ENCODE measurements around the gene CHD3. TPM values are rescaled to one million over a fixed set of nuclear protein-coding genes. Genes with fewer than 3 reads are reported as not detected.

The CHD3 gene
- total and polyA plus RNA-seq, 2 donors from 2014 or later = 41.5 to 94.6 TPM

DNA sequence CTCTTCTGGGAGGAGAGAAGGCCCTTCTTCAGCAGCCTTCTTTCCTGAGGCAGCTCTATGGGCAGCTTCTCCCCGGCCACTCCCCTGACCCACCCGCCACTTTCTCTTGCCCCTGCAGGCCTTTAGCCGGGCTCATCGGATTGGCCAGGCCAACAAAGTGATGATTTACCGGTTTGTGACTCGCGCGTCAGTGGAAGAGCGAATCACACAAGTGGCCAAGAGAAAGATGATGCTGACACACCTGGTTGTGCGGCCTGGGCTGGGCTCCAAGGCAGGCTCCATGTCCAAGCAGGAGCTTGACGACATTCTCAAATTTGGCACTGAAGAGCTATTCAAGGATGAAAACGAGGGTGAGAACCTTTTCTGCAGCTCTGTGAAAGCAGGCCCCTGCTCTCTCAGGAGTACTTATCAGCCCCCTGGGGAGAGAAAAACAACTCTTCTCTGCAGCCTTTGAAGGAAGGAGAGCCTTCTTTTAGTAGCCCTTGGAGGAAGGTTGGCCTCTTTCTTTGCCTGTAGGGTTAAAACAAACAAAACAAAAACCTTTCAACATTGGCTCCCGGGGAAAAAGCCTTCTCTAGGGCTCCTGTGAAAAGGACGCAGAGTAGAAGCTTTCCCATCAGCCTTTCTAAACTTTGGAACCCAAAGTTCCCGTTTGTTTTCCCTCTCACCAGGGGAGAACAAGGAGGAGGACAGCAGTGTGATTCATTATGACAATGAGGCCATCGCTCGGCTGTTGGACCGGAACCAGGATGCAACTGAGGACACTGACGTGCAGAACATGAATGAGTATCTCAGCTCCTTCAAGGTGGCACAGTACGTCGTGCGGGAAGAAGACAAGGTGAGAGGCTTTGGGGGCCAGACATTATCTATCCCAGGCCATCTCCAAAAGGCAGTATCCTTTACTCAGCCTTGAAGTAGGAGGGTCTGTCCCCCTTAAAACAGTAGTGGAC is 14.8 kb downstream of the CHD3 start:
- H3K4me3 ChIP-seq (ENCODE audit: low read length in 3 of 3) = no peak overlapping the region
- H3K4me1 ChIP-seq (ENCODE audit: control insufficient read depth in 2 of 3, insufficient read depth in 2 of 3, low read depth in 1 of 3, low read length in 3 of 3) = no peaks in the 10 kb centered on the region
- peaks cover 13 to 76% (median 46%) of the 10 kb centered on the region in 3 donors for H3K36me3 ChIP-seq (ENCODE audit: control insufficient read depth in 2 of 3, insufficient read depth in 3 of 3, low read length in 3 of 3)
- DNase-seq (peak in 2 of 5 donors; percentile 12 to 19), FAIRE-seq (no peak)
- H3K27me3 ChIP-seq (ENCODE audit: control insufficient read depth, insufficient read depth, low read length) = no peaks in the 10 kb centered on the region
- intact Hi-C loops (cut with DNase I) = no loop called here
- no peak overlapping the region for H3K27ac ChIP-seq (ENCODE audit: low read depth in 2 of 2, low read length in 2 of 2)
- TF ChIP-seq, protein P1, sequence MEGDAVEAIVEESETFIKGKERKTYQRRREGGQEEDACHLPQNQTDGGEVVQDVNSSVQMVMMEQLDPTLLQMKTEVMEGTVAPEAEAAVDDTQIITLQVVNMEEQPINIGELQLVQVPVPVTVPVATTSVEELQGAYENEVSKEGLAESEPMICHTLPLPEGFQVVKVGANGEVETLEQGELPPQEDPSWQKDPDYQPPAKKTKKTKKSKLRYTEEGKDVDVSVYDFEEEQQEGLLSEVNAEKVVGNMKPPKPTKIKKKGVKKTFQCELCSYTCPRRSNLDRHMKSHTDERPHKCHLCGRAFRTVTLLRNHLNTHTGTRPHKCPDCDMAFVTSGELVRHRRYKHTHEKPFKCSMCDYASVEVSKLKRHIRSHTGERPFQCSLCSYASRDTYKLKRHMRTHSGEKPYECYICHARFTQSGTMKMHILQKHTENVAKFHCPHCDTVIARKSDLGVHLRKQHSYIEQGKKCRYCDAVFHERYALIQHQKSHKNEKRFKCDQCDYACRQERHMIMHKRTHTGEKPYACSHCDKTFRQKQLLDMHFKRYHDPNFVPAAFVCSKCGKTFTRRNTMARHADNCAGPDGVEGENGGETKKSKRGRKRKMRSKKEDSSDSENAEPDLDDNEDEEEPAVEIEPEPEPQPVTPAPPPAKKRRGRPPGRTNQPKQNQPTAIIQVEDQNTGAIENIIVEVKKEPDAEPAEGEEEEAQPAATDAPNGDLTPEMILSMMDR (IDR thresholded peaks at IDR 0.05; ENCODE audit: borderline replicate concordance, extremely low read depth, insufficient read depth) = no peak
- H3K9me3 ChIP-seq (ENCODE audit: control insufficient read depth in 2 of 3, insufficient read depth in 1 of 3, low read length in 3 of 3) = no peaks in the 10 kb centered on the region
- H3K9ac ChIP-seq (ENCODE audit: low read length in 3 of 3) = no peak overlapping the region

DNA sequence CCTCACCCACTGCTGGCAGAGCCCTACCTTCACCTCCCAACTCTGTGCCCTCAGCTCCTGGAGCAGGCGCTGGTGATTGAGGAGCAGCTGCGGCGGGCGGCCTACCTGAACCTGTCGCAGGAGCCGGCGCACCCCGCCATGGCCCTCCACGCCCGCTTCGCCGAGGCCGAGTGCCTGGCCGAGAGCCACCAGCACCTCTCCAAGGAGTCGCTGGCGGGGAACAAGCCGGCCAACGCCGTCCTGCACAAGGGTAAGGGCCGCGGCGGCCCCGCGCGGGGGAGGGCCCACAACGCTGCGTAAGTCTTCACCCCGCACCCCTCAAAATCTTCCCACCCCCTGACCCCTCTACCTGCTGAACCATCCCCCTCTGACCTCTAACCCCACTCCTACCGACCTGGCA is 20.5 kb downstream of the CHD3 start:
- H3K4me1 ChIP-seq (ENCODE audit: control insufficient read depth in 2 of 3, insufficient read depth in 2 of 3, low read depth in 1 of 3, low read length in 3 of 3) = no peaks in the 10 kb centered on the region
- no peak for DNase-seq
- no peaks in the 10 kb centered on the region for H3K9me3 ChIP-seq (ENCODE audit: control insufficient read depth in 2 of 3, insufficient read depth in 1 of 3, low read length in 3 of 3)
- peaks cover 7 to 37% (median 31%) of the 10 kb centered on the region in 3 donors for H3K36me3 ChIP-seq (ENCODE audit: control insufficient read depth in 2 of 3, insufficient read depth in 3 of 3, low read length in 3 of 3)
- intact Hi-C loops (cut with DNase I) = no loop called here
- TF ChIP-seq, protein P1 (IDR thresholded peaks at IDR 0.05; ENCODE audit: borderline replicate concordance, extremely low read depth, insufficient read depth) = no peak
- no peaks in the 10 kb centered on the region for H3K27me3 ChIP-seq (ENCODE audit: control insufficient read depth, insufficient read depth, low read length)
- H3K4me3 ChIP-seq (ENCODE audit: low read length in 3 of 3) = no peak overlapping the region
- H3K9ac ChIP-seq (ENCODE audit: low read length in 3 of 3) = no peak overlapping the region
- no peak for FAIRE-seq
- no peak overlapping the region for H3K27ac ChIP-seq (ENCODE audit: low read depth in 2 of 2, low read length in 2 of 2)

DNA sequence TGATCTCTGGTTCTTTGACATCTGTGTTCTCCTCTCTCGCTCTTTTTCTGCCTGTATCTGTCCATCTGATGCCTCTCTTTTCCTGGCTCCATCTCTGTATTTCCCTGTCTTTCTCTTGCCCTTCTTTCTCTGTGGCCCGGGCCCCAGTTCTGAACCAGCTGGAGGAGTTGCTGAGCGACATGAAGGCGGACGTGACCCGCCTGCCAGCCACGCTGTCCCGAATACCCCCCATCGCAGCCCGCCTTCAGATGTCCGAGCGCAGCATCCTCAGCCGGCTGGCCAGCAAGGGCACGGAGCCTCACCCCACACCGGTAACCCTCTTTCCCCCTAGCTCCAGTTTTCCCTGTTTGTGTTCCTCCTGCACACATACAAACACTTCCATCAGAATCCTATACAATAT is 21.7 kb downstream of the CHD3 start:
- TF ChIP-seq, protein P1 (IDR thresholded peaks at IDR 0.05; ENCODE audit: borderline replicate concordance, extremely low read depth, insufficient read depth) = no peak
- no peak overlapping the region for H3K9ac ChIP-seq (ENCODE audit: low read length in 3 of 3)
- no peaks in the 10 kb centered on the region for H3K9me3 ChIP-seq (ENCODE audit: control insufficient read depth in 2 of 3, insufficient read depth in 1 of 3, low read length in 3 of 3)
- FAIRE-seq (no peak), DNase-seq (no peak)
- intact Hi-C loops (cut with DNase I) = loop anchor here (5.0 kb wide), 1 partner anchor 77 kb away; no protein-coding TSS in a partner anchor
- no peaks in the 10 kb centered on the region for H3K27me3 ChIP-seq (ENCODE audit: control insufficient read depth, insufficient read depth, low read length)
- H3K36me3 ChIP-seq (ENCODE audit: control insufficient read depth in 2 of 3, insufficient read depth in 3 of 3, low read length in 3 of 3) = peaks cover 7 to 25% (median 24%) of the 10 kb centered on the region in 3 donors
- no peak overlapping the region for H3K4me3 ChIP-seq (ENCODE audit: low read length in 3 of 3)
- H3K27ac ChIP-seq (ENCODE audit: low read depth in 2 of 2, low read length in 2 of 2) = no peak overlapping the region
- H3K4me1 ChIP-seq (ENCODE audit: control insufficient read depth in 2 of 3, insufficient read depth in 2 of 3, low read depth in 1 of 3, low read length in 3 of 3) = peaks cover 0 to 8% (median 6%) of the 10 kb centered on the region in 3 donors
